H1 (cell line): ENCODE results near the gene SLC46A3. TPM values are rescaled to one million over a fixed set of nuclear protein-coding genes. Genes with fewer than 3 reads are reported as not detected.

Source experiments
- CTCF ChIA-PET: fragments of 300-600 bp; sonication (Branson Sonifier 250); formaldehyde crosslinking; loops from one replicate; lab custom pipeline; 2021; ENCODE audit not compliant: partially characterized antibody; lab: Charles Lee
- POLR2A ChIA-PET: fragments of 300-600 bp; sonication (Branson Sonifier 250); formaldehyde crosslinking; loops from one replicate; lab custom pipeline; 2021; ENCODE audit warnings: inconsistent platforms; ENCODE audit not compliant: partially characterized antibody; lab: Charles Lee
- DNase-seq, 2 experiments: peaks; one replicate each; pipeline versions ENCODE4 v3.0.0 to v3.0.0-alpha.2; 2010 to 2022; ENCODE audit warnings: low spot score in 2 of 2, low read depth in 1 of 2, mixed read lengths in 1 of 2
- FAIRE-seq: peaks from 2 replicates; lab custom pipeline; 2011; peaks lifted over from hg19 to GRCh38; lab: Jason Lieb, UNC
- H2AFZ ChIP-seq: 2 replicates; pipeline ENCODE4 v1.8.1; 2012; ENCODE audit warnings: low read length, inconsistent platforms
- H2AK5ac ChIP-seq: 2 replicates; pipeline ENCODE4 v1.6.1; 2013; ENCODE audit warnings: low read depth, low read length
- H2BK120ac ChIP-seq: replicated peaks from 2 replicates; pipeline ENCODE3; 2013; ENCODE audit warnings: low read depth, low read length, inconsistent platforms
- H2BK12ac ChIP-seq: 2 replicates; pipeline ENCODE4 v1.6.1; 2013; ENCODE audit warnings: low read depth, low read length
- H2BK15ac ChIP-seq: 2 replicates; pipeline ENCODE4 v1.6.1; 2013; ENCODE audit warnings: low read length
- H2BK20ac ChIP-seq: 2 replicates; pipeline ENCODE4 v1.6.1; 2013; ENCODE audit warnings: low read length
- H2BK5ac ChIP-seq: 2 replicates; pipeline ENCODE4 v1.6.1; 2013; ENCODE audit warnings: low read depth, low read length
- H3K14ac ChIP-seq: 2 replicates; pipeline ENCODE4 v1.6.1; 2013; ENCODE audit warnings: inconsistent platforms; ENCODE audit not compliant: insufficient read length
- H3K18ac ChIP-seq: 2 replicates; pipeline ENCODE4 v1.6.1; 2013; ENCODE audit warnings: low read length; ENCODE audit errors: extremely low read depth
- H3K23ac ChIP-seq: 2 replicates; pipeline ENCODE4 v1.6.1; 2013; ENCODE audit warnings: inconsistent platforms; ENCODE audit not compliant: insufficient read length
- H3K23me2 ChIP-seq: 2 replicates; pipeline ENCODE4 v1.6.1; 2013; ENCODE audit warnings: low read depth, low read length
- H3K27ac ChIP-seq: 2 replicates; pipeline ENCODE4 v1.6.1; 2011; ENCODE audit warnings: low read depth, low read length, inconsistent platforms
- H3K27me3 ChIP-seq, 4 experiments: replicated peaks in 1 of 4; 1 replicate in 1 of 4; 2 replicates in 3 of 4; pipeline versions ENCODE4 v1.6.1 to v1.8.1; 2011 to 2013; ENCODE audit warnings: low read length in 3 of 4, mild to moderate bottlenecking in 3 of 4, inconsistent platforms in 2 of 4, mixed read lengths in 2 of 4, moderate library complexity in 1 of 4; ENCODE audit not compliant: control insufficient read depth in 3 of 4, insufficient read depth in 3 of 4; ENCODE audit errors: extremely low read depth in 1 of 4
- H3K36me3 ChIP-seq, 4 experiments: 2 replicates each; pipeline versions ENCODE4 v1.6.1 to v1.8.1; 2011 to 2013; ENCODE audit warnings: mild to moderate bottlenecking in 4 of 4, low read length in 3 of 4, moderate library complexity in 2 of 4, control low read depth in 1 of 4, inconsistent platforms in 1 of 4; ENCODE audit not compliant: insufficient read depth in 4 of 4, control insufficient read depth in 2 of 4
- H3K4ac ChIP-seq: replicated peaks from 2 replicates; pipeline ENCODE3; 2013; ENCODE audit warnings: low read length, low read depth, mixed read lengths, inconsistent platforms; ENCODE audit not compliant: insufficient read length
- H3K4me1 ChIP-seq, 4 experiments: replicated peaks in 1 of 4; 1 replicate in 1 of 4; 2 replicates in 3 of 4; pipeline versions ENCODE4 v1.6.1 to v1.8.1; 2011 to 2013; ENCODE audit warnings: low read length in 3 of 4, inconsistent platforms in 2 of 4, mixed read lengths in 1 of 4; ENCODE audit not compliant: insufficient read depth in 4 of 4, control insufficient read depth in 3 of 4
- H3K4me2 ChIP-seq, 2 experiments: 2 replicates each; pipeline versions ENCODE4 v1.6.1 to v1.8.1; 2011 to 2013; ENCODE audit warnings: low read depth in 2 of 2, low read length in 2 of 2, control low read depth in 1 of 2, inconsistent platforms in 1 of 2, mild to moderate bottlenecking in 1 of 2; ENCODE audit not compliant: insufficient read depth in 1 of 2
- H3K4me3 ChIP-seq, 4 experiments: fragments of 200-600, 300-600 bp in 1 of 4; sonication (generic), shearing (Covaris generic), sonication (Bioruptor Twin) in 1 of 4; 2 replicates each; pipeline versions ENCODE4 v1.5.1 to v1.8.1; 2011 to 2016; ENCODE audit warnings: low read length in 4 of 4, low read depth in 3 of 4, control low read depth in 2 of 4, inconsistent platforms in 2 of 4, mild to moderate bottlenecking in 2 of 4, mixed read lengths in 1 of 4, moderate library complexity in 1 of 4; ENCODE audit not compliant: insufficient read depth in 2 of 4; ENCODE audit errors: extremely low read depth in 1 of 4
- H3K56ac ChIP-seq: replicated peaks from 2 replicates; pipeline ENCODE3; 2013; ENCODE audit warnings: low read depth, mild to moderate bottlenecking, mixed read lengths, low read length, inconsistent platforms; ENCODE audit not compliant: insufficient read length
- H3K79me1 ChIP-seq: 2 replicates; pipeline ENCODE4 v1.6.1; 2013; ENCODE audit warnings: low read depth, low read length, control low read depth
- H3K79me2 ChIP-seq, 2 experiments: 2 replicates each; pipeline versions ENCODE4 v1.6.1 to v1.8.1; 2012 to 2013; ENCODE audit warnings: low read length in 2 of 2, mild to moderate bottlenecking in 2 of 2, inconsistent platforms in 1 of 2; ENCODE audit not compliant: insufficient read depth in 2 of 2, control insufficient read depth in 1 of 2
- H3K9ac ChIP-seq, 4 experiments: replicated peaks in 1 of 4; 1 replicate in 1 of 4; 2 replicates in 3 of 4; pipeline versions ENCODE4 v1.6.1 to v1.8.1; 2011 to 2013; ENCODE audit warnings: low read depth in 3 of 4, low read length in 3 of 4, control low read depth in 2 of 4, mild to moderate bottlenecking in 2 of 4, moderate library complexity in 2 of 4, inconsistent platforms in 1 of 4; ENCODE audit errors: extremely low read depth in 1 of 4
- H3K9me3 ChIP-seq, 2 experiments: 2 replicates each; pipeline versions ENCODE4 v1.6.1 to v1.8.1; 2012 to 2013; ENCODE audit warnings: mild to moderate bottlenecking in 2 of 2, moderate library complexity in 2 of 2, control low read depth in 1 of 2, inconsistent platforms in 1 of 2, low read depth in 1 of 2, low read length in 1 of 2, mixed read lengths in 1 of 2; ENCODE audit not compliant: insufficient read depth in 2 of 2
- H4K20me1 ChIP-seq, 2 experiments: replicated peaks in 1 of 2; 2 replicates each; pipeline versions ENCODE3 to v1.8.1; 2011 to 2013; ENCODE audit warnings: inconsistent platforms in 2 of 2, low read length in 2 of 2, mild to moderate bottlenecking in 1 of 2; ENCODE audit not compliant: insufficient read depth in 2 of 2, control insufficient read depth in 1 of 2
- H4K5ac ChIP-seq: 2 replicates; pipeline ENCODE4 v1.6.1; 2013; ENCODE audit warnings: low read length, low read depth, mixed read lengths, inconsistent platforms; ENCODE audit not compliant: insufficient read length
- H4K8ac ChIP-seq: 2 replicates; pipeline ENCODE4 v1.8.0; 2013; ENCODE audit warnings: mild to moderate bottlenecking, moderate library complexity, low read length, inconsistent platforms; ENCODE audit not compliant: insufficient read depth; ENCODE audit errors: extremely low read depth
- H4K91ac ChIP-seq: replicated peaks from 2 replicates; pipeline ENCODE3; 2013; ENCODE audit warnings: low read length, mixed read lengths, inconsistent platforms; ENCODE audit not compliant: insufficient read length
- BACH1 ChIP-seq: IDR thresholded peaks from 2 replicates; pipeline ENCODE4 v1.6.1; 2012; ENCODE audit warnings: low read length, improper control_type of control experiment
- CTBP2 ChIP-seq: IDR thresholded peaks from 2 replicates; pipeline ENCODE4 v1.7.0; 2011; ENCODE audit warnings: borderline replicate concordance, mild to moderate bottlenecking, moderate library complexity, mixed read lengths, low read length; ENCODE audit not compliant: insufficient read depth, insufficient read length
- E2F6 ChIP-seq: IDR thresholded peaks from 2 replicates; pipeline ENCODE4 v1.6.1; 2012; ENCODE audit warnings: inconsistent platforms
- GTF2F1 ChIP-seq: IDR thresholded peaks from 2 replicates; pipeline ENCODE4 v1.6.1; 2012; ENCODE audit warnings: low read depth, low read length, improper control_type of control experiment, borderline replicate concordance
- JUND ChIP-seq: IDR thresholded peaks from 2 replicates; pipeline ENCODE4 v1.6.1; 2011; ENCODE audit warnings: mild to moderate bottlenecking, improper control_type of control experiment, low read length
- POLR2A ChIP-seq, 2 experiments: IDR thresholded peaks; 1 replicate in 1 of 2; 2 replicates in 1 of 2; pipeline ENCODE4 v1.6.1; 2011; ENCODE audit warnings: low read depth in 2 of 2, low read length in 2 of 2, mild to moderate bottlenecking in 2 of 2; ENCODE audit errors: control extremely low read depth in 1 of 2
- SIX5 ChIP-seq: IDR thresholded peaks from 2 replicates; pipeline ENCODE4 v1.6.1; 2011; ENCODE audit warnings: mild to moderate bottlenecking, low read depth, low read length
- WGBS, 2 experiments: shearing (Covaris generic) in 1 of 2; methylation state at CpG; one replicate each; pipeline versions ENCODE4 v1.1.6 to v1.1.7; 2013 to 2015; ENCODE audit warnings: low lambda C conversion rate in 2 of 2, mixed read lengths in 2 of 2, inconsistent platforms in 1 of 2, low coverage in 1 of 2, missing lambda C conversion rate in 1 of 2; ENCODE audit not compliant: insufficient replicate concordance in 2 of 2, insufficient coverage in 1 of 2, insufficient read length in 1 of 2; ENCODE audit errors: extremely low coverage in 1 of 2, missing lambda C conversion rate in 1 of 2; 5-methylcytosine and 5-hydroxymethylcytosine counted together
- polyA plus RNA-seq, 7 experiments: library from polyadenylated mRNA; depleted of rRNA in 3 of 7; stranded (reverse) in 5 of 7; unstranded in 2 of 7; fragments of >200 nt in 5 of 7; fragments of 200-250 nt in 2 of 7; gene quantifications; 1 replicate in 5 of 7; 2 replicates in 1 of 7; 4 replicates in 1 of 7; pipeline versions ENCODE4 v1.2.1 to v1.2.3, GENCODE V29; 2011 to 2013; ENCODE audit warnings: missing spikeins in 2 of 7, mixed read lengths in 2 of 7
- total RNA-seq: library from RNA; stranded (reverse); fragmentation: NEBNext Ultra II Directional; extraction: Animal tissue kit (Norgen Biotek cat#: 25700); gene quantifications from 2 replicates; pipeline ENCODE4 v1.2.1, GENCODE V29; 2021
- TF ChIP-seq, protein P1 (sequence below): IDR thresholded peaks from 2 replicates; pipeline ENCODE4 v1.6.1; 2012; ENCODE audit warnings: inconsistent platforms
- TF ChIP-seq, protein P2 (sequence below), 3 experiments: IDR thresholded peaks; 1 replicate in 2 of 3; 2 replicates in 1 of 3; pipeline versions ENCODE4 v1.5.1 to v1.6.1; 2011; ENCODE audit warnings: low read length in 3 of 3, mild to moderate bottlenecking in 3 of 3, inconsistent platforms in 2 of 3, low read depth in 1 of 3, moderate library complexity in 1 of 3; ENCODE audit not compliant: insufficient read depth in 1 of 3; ENCODE audit errors: control extremely low read depth in 1 of 3

SLC46A3 gene
- total and polyA plus RNA-seq, 2 of the 8 experiments (the other 6 are each of a cell fraction or from before 2014, with no cell fraction given): 0.39 to 0.67 TPM

DNA sequence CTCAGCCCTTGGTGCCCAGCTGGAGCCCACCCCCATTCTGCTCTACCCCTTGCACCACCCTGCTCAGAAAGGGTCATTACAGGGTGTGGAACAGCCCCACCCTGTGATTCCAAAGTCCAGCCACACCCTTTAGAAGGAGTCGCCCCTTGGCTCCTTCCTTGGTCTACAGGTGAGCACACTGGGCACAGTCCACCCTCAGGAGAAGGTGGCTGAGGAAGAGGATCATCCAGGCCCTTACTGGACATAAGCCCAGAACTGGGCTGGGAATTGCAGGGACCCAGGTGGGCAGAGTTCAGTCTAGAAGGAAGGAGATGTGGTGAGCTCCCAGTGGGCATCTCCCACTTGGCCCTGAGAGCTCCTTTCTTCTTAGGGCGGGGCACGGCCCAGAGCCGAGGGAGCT, 8.6 kb downstream of the SLC46A3 start:
- 88% methylated on average over 4 of the region's 4 CpGs; no CpG with 5 or more reads in 1 of the 2 experiments for WGBS, 2 experiments
- H3K23me2 ChIP-seq: no peaks in the 10 kb centered on the region
- TF ChIP-seq BACH1 (no peak), POLR2A (IDR thresholded peaks at IDR 0.05; ENCODE audit: control extremely low read depth in 1 of 2, low read depth in 2 of 2, low read length in 2 of 2) (no peak), SIX5 (no peak), E2F6 (no peak), CTBP2 (no peak), GTF2F1 (no peak), JUND (no peak)
- TF ChIP-seq, protein P1, sequence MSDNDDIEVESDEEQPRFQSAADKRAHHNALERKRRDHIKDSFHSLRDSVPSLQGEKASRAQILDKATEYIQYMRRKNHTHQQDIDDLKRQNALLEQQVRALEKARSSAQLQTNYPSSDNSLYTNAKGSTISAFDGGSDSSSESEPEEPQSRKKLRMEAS: no peak
- TF ChIP-seq, protein P2, sequence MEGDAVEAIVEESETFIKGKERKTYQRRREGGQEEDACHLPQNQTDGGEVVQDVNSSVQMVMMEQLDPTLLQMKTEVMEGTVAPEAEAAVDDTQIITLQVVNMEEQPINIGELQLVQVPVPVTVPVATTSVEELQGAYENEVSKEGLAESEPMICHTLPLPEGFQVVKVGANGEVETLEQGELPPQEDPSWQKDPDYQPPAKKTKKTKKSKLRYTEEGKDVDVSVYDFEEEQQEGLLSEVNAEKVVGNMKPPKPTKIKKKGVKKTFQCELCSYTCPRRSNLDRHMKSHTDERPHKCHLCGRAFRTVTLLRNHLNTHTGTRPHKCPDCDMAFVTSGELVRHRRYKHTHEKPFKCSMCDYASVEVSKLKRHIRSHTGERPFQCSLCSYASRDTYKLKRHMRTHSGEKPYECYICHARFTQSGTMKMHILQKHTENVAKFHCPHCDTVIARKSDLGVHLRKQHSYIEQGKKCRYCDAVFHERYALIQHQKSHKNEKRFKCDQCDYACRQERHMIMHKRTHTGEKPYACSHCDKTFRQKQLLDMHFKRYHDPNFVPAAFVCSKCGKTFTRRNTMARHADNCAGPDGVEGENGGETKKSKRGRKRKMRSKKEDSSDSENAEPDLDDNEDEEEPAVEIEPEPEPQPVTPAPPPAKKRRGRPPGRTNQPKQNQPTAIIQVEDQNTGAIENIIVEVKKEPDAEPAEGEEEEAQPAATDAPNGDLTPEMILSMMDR (IDR thresholded peaks at IDR 0.05; ENCODE audit: control extremely low read depth in 1 of 3, insufficient read depth in 1 of 3, low read depth in 1 of 3, low read length in 3 of 3): no peak

More for the DNA sequence above, 8.6 kb downstream of the SLC46A3 start:
- H3K4me3 ChIP-seq: no peak overlapping the region
- no peaks in the 10 kb centered on the region for H3K36me3 ChIP-seq
- H4K5ac ChIP-seq: no peak overlapping the region
- ChIA-PET CTCF (interaction anchor here (0.6 to 0.9 kb wide), 3 partner anchors 9 to 87 kb away, joined by 3 to 5 read pairs (median 4); no protein-coding TSS in a partner anchor), POLR2A (interaction anchor here (1.1 kb wide), 1 partner anchor 52 kb away, joined by 3 read pairs; no protein-coding TSS in a partner anchor)
- H3K4me2 ChIP-seq: no peak overlapping the region
- H3K23ac ChIP-seq: no peak overlapping the region
- no peak overlapping the region for H2AFZ ChIP-seq
- no peaks in the 10 kb centered on the region for H3K9me3 ChIP-seq
- H4K8ac ChIP-seq: no peak overlapping the region
- no peak overlapping the region for H4K91ac ChIP-seq
- H3K18ac ChIP-seq: no peak overlapping the region
- FAIRE-seq: no peak
- H2BK5ac ChIP-seq: no peak overlapping the region
- H2BK15ac ChIP-seq: no peak overlapping the region
- DNase-seq: no peak
- no peak overlapping the region for H2BK20ac ChIP-seq
- no peak overlapping the region for H3K14ac ChIP-seq
- H3K79me2 ChIP-seq: no peaks in the 10 kb centered on the region
- H3K56ac ChIP-seq: no peak overlapping the region
- no peak overlapping the region for H3K4ac ChIP-seq
- H2BK120ac ChIP-seq: no peak overlapping the region
- H2BK12ac ChIP-seq: no peak overlapping the region
- no peaks in the 10 kb centered on the region for H4K20me1 ChIP-seq
- no peak overlapping the region for H3K27ac ChIP-seq
- H3K79me1 ChIP-seq: no peaks in the 10 kb centered on the region
- no peak overlapping the region for H2AK5ac ChIP-seq
- no peaks in the 10 kb centered on the region for H3K27me3 ChIP-seq
- H3K9ac ChIP-seq: no peak overlapping the region
- H3K4me1 ChIP-seq: no peaks in the 10 kb centered on the region
